GM18870 (cell line): ENCODE measurements around the gene NRG2.

Experiments
- ATAC-seq: cut with Tn5 transposase; IDR thresholded peaks from one replicate; pipeline ENCODE4 v1.9.1; 2021; ENCODE audit warnings: moderate library complexity; ENCODE audit not compliant: unreplicated experiment

Gene NRG2

GRCh38 chr5:139843991-139844390, 199.1 kb downstream of the NRG2 start:
- no peak for ATAC-seq

DNA sequence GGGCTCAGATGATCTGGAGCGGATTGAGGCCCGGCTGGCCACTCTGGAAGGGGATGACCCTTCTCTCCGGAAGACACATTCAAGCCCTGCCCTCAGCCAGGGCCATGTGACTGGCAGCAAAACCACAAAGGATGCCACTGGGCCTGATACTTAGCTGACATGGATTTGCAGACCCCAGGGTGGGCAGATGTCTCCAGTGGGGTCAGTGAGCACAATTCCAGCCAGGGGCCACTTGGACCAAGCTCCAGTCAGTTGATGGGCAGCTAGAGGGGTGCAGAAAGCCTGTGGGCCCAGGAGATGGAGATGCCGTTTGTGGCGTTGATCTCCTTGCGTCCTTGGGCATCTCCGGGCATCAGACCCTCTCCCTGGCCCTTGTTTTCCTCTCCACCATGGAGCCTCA, 200.8 kb downstream of the NRG2 start:
- ATAC-seq = no peak

GRCh38 chr5:139841549-139841948, 201.6 kb downstream of the NRG2 start:
- ATAC-seq = no peak

GRCh38 chr5:139839918-139840317, 203.2 kb downstream of the NRG2 start:
- ATAC-seq = no peak

DNA sequence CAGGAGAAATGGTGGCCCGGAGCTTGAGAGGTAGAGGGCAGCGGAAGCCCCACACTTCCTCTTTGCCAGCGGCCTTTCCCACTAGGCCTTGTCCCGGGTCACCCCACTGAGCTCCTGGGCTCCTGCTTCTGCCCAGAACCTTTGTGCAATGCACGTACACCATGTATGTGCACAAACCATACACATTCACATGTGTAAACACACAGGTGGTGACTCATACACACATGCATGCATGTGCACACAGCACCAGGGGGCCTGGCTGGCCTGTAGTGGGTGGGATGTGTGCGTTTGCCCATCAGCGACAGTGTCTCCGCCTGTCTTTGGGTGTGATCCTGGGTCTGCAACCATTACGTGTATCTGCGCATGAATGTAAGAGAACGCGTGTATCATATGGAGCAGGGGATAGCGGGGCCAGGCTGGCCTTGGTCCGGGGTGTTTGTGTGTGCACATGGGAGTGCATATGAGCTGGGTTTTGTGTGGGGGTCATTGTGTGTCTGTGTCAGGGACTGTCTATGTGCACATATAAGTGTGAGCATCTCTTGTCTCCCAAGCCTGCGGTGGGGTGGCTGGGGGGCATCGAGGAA, 203.8 kb downstream of the NRG2 start:
- ATAC-seq = no peak

DNA sequence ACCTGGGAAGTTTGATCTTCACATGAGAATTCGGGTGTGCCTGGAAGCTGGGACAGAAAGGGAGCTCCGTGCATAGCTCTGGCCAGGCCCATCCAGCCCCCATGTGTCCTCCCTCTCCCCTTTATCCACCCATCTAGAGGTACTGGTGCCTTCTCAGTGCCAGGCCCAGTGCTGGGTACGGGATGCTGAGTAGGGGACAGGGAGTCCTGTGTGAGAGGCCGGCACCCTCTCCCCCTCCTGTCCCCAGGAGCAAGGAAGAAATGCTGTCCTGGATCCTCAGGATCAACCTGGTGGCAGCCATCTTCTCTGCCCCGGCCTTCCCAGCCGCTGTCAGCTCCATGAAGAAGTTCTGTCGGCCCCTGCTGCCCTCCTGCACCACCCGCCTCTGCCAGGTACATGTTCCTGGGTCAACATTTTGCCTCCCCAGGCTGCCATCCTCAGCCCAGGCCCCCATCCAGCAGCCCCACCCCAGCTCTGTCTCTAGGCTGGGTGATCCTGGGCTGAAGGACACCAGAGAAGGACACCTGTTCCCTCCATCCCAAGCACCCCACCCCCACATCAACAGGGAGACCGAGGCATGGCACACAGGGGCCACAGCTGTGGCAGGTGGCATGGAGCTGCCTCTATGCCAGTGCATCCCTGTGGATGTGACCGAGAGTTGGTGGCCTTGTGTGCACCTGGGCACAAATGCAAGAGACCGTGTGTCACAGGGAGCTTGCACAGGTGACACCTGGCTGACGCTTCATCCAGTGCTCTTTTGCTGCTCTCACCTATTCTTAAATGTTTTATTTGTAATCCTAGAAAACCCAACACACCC, 204.5 kb downstream of the NRG2 start:
- ATAC-seq = no peak

- no peak for ATAC-seq
These were observed 205.3 kb downstream of the NRG2 start for GRCh38 chr5:139837711-139838380.

DNA sequence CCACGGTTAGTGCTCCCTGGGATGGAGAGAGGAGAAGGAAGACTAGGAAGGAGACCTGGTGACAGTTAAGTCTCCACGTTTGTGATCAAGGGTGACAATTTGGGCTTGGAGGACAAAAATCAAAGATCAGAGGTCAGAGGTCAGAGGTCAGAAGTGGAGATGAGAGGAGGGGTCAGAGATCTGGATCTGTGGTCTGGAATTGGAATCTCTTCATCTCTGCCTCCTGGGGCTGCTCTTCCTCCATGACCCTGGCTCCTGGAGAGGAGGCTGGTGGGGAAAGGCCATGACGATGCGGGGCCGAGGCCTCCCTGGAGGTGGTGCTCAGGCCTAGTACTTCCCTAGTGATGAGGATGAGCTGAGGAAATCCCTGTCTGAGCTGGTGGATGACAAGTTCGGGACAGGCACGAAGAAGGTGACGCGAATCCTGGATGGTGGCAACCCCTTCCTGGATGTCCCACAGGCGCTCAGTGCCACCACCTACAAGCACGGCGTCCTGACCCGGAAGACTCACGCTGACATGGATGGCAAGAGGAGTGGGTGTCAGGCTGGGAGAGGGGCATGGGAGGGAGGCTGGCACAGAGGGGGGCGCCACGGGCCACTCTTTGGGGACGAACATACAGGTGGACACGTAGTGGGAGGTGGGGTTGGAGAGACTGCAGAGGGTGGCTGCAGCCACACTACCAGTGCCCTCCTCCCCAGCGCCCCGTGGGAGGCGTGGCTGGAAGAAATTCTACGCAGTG, 206.5 kb downstream of the NRG2 start:
- no peak for ATAC-seq

GRCh38 chr5:139835656-139836055, 207.4 kb downstream of the NRG2 start:
- no peak for ATAC-seq

GRCh38 chr5:139833525-139833924, 209.6 kb downstream of the NRG2 start:
- ATAC-seq = no peak

GRCh38 chr5:139831624-139832023, 211.5 kb downstream of the NRG2 start:
- no peak for ATAC-seq

DNA sequence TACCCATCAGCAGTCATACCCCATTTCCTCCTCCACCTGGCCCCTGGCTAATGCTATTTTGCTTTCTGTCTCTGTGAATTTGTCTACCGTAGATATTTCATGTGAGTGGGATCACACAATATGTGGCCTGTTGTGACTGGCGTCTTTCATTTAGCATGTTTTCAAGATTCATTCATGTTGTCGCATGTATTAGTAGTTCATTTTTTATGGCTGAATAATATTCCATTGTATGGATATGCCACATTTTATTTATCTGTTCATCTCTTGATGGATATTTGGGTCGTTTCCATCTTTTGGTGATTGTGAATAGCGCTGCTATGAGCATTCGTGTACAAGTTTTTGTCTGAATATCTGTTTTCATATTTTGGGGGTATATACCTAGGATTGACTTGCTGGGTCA, 213.6 kb downstream of the NRG2 start:
- ATAC-seq = no peak

- ATAC-seq = no peak
These were observed 214.7 kb downstream of the NRG2 start for GRCh38 chr5:139828207-139828895.

GRCh38 chr5:139825690-139826089, 217.4 kb downstream of the NRG2 start:
- ATAC-seq = no peak

DNA sequence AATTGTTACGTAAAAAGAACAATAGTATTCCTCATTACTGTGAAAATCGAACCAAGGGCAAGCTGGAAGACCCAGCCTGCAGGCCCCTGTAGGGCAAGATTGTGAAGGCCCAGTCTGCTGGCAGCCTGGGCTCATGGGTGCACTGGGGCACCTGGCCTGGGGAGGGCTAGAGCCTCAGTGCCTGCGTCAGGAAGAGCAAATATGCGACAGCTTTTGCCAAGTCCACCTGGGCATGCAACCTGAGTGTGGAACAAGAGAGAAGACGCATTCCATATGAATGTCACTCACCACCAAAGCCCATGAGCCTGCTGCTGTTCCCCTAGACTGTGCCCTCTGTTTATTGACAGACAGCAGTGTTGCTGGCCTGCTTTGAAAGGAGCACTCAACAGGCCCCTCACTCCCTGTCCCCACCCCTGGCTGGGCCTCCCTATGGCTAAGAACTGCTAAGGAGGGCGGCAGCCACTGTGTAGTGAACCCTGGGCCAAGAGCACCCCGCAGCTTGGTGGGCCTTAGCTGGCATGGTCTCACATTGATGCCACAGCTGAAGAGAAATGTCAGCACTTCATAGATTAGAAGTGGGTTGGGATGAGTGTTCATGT, 219.2 kb downstream of the NRG2 start:
- no peak for ATAC-seq

GRCh38 chr5:139822553-139823425, 220.3 kb downstream of the NRG2 start:
- ATAC-seq = no peak

- ATAC-seq = no peak
These were observed 221.1 kb downstream of the NRG2 start for GRCh38 chr5:139821806-139822552.

DNA sequence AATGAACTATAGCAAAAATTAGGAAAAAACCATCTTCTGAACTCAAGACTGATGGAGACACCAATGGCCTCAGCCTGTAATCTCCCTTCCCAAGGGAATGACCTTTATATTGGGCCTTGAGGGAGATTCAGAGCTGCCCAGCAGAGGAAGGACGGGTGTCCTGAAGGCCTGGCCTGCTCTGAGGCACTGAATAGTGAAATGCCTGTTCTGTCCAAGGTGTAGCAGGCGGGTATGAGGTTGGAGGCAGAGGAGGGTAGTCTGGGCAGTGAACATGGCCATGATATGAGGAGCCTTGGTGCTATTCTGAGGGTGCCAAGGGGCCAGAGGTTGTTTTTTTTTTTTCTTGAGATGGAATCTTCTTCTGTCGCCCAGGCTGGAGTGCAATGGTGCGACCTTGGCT, 222.5 kb downstream of the NRG2 start:
- ATAC-seq = no peak

GRCh38 chr5:139820130-139820529, 223.0 kb downstream of the NRG2 start:
- ATAC-seq = no peak
